Thyroid gland (tissue), 4 donors: Measurements from ENCODE around the gene HIRIP3.

Experiments
- CTCF ChIP-seq, 6 experiments: fragments of 200-600 bp in 3 of 6; fragments of 450-650 bp in 3 of 6; sonication (generic) in 3 of 6; IDR thresholded peaks; one replicate each; pipeline ENCODE4 v1.5.1; 2016 to 2019; ENCODE audit warnings: antibody characterized with exemption in 6 of 6, mild to moderate bottlenecking in 2 of 6, inconsistent platforms in 1 of 6, moderate library complexity in 1 of 6
- POLR2A ChIP-seq, 2 donors: fragments of 450-650 bp; IDR thresholded peaks; one replicate each; pipeline ENCODE4 v1.6.1; 2017; ENCODE audit warnings: antibody characterized with exemption in 2 of 2, mild to moderate bottlenecking in 2 of 2, moderate library complexity in 1 of 2

GRCh38 chr16:29958756-29959155 is 36.7 kb downstream of the HIRIP3 start:
- TF ChIP-seq CTCF (IDR thresholded peaks at IDR 0.05) (no peak), POLR2A (IDR thresholded peaks at IDR 0.05) (no peak)
